HG03196 (cell line): ENCODE results near the gene ZNF14.
A peak's percentile ranks its signal among the peaks of the same experiment; 100 is the strongest.
"Not testable (repeated sequence)": the region's sequence is repeated elsewhere in the genome, so short reads cannot be mapped to it uniquely, and the experiment has no call there.

Experiments used
- ATAC-seq: cut with Tn5 transposase; IDR thresholded peaks from one replicate; pipeline ENCODE4 v1.9.1; 2021; ENCODE audit not compliant: unreplicated experiment

ZNF14 gene

DNA sequence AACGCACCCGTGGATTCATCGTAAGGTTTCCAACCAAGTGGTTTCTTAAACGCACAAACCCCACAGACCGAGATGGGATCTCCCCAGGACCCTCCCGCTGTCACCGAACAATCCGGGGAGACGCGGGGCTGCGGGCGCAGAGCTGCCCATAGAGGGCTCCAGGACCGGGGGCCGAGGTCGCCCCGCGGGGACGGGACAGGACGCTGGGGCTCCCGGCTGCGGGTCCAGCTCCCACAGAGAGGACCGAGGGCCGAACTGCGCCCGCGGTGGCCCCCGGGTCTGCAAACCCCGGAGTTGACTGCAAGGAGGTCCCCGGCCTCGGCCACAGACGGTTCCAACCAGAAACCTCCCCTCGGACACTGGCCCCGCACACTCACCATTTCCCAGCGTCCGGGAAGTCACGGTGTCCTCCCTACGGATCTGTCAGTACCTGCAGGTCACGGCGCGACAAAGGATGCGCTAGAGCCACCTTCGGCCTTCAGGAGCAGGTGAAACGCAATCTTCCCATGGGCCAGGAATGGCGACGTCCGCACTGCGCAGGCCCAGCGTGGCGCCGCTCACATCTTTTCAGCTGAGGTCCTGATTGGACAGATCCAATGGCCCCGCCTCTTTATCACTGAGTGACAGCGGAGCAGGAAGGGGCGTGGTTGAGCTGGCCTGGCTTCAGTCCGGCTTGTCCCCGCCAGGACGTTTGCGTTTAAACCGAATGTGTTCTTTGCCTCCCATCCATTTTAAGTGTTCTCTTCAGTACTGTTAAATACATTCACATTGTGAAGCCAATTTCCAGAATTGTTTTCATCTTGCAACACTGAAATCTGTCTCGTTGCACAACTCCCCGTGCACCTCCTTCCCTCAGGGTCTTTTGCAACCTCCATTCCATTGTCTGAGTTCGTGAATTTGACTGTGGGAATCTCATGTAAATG lies at the start of gene ZNF14:
Gene ZNF14 (minus strand): TSS at position 534 of the 923 bp plus-strand sequence. CDS start 154 bp downstream, at position 380.
- peak; percentile 100 for ATAC-seq

GRCh38 chr19:19781791-19782190 lies 48.9 kb upstream of the ZNF14 start:
- ATAC-seq = not testable (repeated sequence)

DNA sequence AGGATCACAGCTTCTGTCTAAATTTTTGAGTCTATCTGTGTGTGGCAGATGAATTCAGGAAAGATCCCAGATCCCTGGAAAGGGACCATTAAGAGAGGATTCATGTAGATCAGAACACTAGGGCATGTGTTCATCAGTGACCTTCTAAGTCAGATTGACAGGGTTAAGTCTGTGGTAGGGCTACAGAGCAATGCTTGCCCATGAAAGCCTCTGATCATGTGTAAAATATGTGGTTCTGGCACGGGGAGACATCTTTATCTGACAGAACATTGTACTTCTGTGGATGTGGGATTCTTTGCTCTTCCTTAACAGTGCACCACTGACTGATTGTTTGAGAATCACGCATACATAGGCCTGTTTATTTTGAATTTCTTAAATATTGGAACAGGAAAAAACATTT lies 45.8 kb upstream of the ZNF14 start:
- no peak for ATAC-seq

DNA sequence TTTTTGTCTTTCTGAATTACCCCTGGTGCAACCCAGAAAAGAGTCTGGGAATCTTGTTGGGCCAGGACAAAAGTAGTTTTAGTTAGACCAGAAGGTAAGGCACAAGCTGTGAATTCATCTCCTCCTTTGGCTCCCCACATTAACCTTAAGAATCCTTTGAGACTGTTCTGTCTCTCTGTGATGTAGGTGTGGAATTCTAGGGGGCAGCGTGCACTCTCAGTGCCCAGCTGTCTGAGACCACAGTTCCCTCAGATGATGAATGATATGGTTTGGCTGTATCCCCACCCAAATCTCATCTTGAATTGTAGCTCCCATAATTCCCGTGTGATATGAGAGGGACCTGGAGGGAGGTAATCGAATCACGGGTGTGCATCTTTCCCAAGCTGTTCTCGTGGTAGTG lies 44.8 kb upstream of the ZNF14 start:
- no peak for ATAC-seq

- peak; percentile 98 for ATAC-seq
These were observed 43.5 kb upstream of the ZNF14 start for GRCh38 chr19:19776206-19777008.

DNA sequence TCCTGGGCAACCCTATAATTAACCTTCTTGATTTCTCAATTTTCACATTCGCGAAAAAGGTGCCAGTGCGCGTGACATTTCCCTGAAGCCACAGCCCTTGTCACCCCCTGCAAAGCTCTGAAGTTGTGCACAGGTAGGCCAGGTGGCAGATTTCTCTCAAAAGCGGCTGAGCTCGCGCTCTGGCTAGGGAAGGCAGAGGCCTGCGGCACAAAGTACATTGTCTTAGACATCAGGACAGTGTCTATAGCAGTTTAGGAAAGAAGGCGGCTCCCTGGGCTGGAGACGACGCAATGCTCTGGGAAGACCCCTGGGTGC lies 42.9 kb upstream of the ZNF14 start:
- peak; percentile 1 for ATAC-seq

DNA sequence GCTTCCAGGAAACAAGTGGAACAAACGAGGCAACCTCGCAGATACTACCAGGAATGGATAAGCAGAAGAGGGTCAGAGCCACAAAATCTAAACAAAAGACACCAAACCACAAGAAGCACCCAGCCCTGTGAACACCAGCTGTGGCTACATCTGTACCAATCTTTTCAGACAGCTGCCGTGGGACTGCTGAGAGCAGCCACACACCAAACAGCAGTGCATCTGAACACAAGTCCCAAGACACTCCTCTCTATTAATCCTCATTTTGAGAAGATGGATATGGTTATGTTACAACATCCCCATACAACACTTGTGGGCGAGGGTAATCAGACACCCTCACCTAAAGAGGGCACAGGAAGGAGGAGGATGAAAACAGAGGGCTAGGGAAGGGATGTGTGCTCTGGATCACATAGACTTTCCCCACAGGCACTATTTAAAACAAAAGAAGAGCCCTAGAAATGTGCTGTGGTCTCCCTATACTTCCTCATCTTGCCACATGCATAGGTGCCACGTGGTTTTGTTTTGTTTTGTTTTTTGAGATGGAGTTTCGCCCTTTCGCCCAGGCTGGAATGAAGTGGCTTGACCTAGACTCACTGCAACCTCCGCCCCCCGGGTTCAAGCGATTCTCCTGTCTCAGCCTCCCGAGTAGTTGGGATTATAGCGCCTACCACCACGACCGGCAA lies 41.6 kb upstream of the ZNF14 start:
- no peak for ATAC-seq

DNA sequence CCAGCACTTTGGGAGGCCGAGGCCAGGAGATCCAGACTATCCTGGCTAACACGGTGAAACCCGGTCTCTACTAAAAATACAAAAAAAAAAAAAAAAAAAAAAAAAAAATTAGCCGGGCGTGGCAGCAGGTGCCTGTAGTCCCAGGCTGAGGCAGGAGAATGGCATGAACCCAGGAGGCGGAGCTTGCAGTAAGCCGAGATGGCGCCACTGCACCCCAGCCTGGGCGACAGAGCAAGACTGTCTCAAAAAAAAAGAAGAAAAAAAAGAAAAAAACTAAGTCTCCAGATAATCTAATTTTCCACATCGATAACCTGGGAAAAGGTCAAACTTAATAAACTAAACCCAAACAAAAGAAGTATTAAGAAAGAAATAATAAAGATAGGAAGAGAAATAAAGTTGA lies 39.1 kb upstream of the ZNF14 start:
- ATAC-seq = not testable (repeated sequence)

DNA sequence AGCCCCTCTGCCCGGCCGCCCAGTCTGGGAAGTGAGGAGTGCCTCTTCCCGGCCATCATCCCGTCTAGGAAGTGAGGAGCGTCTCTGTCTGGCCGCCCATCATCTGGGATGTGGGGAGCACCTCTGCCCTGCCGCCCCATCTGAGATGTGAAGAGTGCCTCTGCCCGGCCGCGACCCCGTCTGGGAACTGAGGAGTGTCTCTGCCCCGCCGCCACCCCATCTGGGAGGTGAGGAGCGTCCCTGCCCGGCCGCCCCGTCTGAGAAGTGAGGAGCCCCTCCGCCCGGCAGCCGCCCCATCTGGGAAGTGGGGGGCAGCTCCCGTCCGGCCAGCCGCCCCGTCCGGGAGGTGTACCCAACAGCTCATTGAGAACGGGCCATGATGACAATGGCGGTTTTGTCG lies 37.1 kb upstream of the ZNF14 start:
- not testable (repeated sequence) for ATAC-seq

DNA sequence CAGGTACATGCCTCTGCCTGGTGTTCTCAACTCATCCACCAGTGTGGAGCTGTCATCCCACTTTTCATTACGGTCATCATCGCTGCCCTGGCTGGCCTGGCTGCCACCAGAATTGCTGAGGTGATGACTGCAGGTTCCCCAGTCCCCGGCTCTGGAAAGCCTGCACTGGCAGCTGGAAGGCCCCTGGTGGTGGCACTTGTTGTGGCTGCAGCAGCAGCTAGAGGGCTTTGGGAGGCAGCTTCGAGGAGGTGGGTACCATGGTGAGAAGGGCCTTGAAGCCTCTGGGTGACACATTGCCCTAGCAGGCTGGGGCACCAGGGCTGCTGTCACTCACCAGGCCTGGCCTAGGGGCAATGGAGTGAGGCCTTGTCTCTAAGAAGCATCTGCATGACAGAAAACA lies 25.3 kb upstream of the ZNF14 start:
- no peak for ATAC-seq

DNA sequence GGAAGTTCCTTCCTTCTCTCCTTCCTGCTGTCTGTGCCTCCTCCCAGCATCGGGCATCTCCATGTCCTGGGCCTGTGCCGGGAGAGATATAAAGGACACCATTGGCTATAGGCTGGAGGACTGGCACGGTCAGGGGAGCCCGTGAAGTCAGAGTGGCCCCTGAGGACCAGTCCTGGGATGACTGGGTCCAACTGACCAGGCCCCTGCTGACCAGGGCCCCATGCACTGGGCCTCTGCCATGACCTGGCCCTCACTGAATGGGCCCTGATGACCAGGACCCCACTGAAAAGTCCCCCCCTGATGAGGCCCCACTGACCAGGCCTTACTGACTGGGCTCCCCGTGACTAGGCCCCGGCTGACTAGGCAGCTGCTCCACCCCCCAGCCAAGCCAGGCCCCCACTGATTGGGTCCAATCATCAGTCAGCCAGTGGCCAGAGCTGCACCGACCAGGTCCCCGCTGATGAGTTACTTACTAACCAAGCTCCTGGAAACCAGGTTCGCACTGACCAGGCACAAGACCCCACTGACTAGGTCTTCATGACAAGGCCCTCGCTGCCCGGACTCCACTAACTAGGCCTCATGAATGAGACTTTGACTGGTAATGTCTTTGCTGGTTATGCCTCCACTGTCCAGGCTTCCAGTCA lies 20.0 kb upstream of the ZNF14 start:
- no peak for ATAC-seq

DNA sequence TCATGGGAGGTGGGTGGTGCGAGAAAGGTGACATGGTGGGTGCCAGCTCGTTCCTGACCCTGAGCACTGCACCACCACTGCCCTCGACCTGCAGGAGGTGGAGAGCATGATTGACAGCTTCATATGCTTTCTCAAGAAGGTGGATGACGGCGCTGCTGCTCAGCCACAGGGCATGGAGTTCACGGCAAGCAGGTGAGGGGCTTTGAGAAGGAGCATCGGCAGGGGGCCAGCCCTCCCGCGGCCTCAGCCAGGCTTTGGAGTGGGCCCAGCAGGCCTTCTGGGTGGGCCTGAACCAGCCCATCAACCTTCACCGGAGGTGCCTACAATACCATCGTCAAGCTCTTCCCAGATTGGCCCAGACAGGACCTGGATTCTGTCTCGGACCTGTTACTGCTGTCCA lies 18.9 kb upstream of the ZNF14 start:
- ATAC-seq = no peak

- ATAC-seq = no peak
These were observed 18.2 kb upstream of the ZNF14 start for GRCh38 chr19:19750842-19751790.

- ATAC-seq = no peak
These were observed 17.3 kb upstream of the ZNF14 start for GRCh38 chr19:19749908-19750841.

- no peak for ATAC-seq
These were observed 16.4 kb upstream of the ZNF14 start for GRCh38 chr19:19749117-19749907.

- ATAC-seq = no peak
These were observed 15.5 kb upstream of the ZNF14 start for GRCh38 chr19:19748249-19748938.
